GM10847 (cell line): ENCODE results near the gene ZNF521.

Experiments used
- POLR2A ChIP-seq: IDR thresholded peaks from 2 replicates; pipeline ENCODE4 v1.6.1; 2011; ENCODE audit not compliant: insufficient read length; ENCODE audit errors: extremely low read depth

ZNF521 gene

GRCh38 chr18:25189391-25190185, 162.4 kb downstream of the ZNF521 start:
- no peak for TF ChIP-seq POLR2A

GRCh38 chr18:25187521-25188192, 164.3 kb downstream of the ZNF521 start:
- no peak for TF ChIP-seq POLR2A

- TF ChIP-seq POLR2A, result no peak
Observed at GRCh38 chr18:25186871-25187270, 165.1 kb downstream of the ZNF521 start.

GRCh38 chr18:25181993-25182392, 170.0 kb downstream of the ZNF521 start:
- TF ChIP-seq POLR2A, result no peak

GRCh38 chr18:25181581-25181980, 170.4 kb downstream of the ZNF521 start:
- TF ChIP-seq POLR2A, result no peak

GRCh38 chr18:25180973-25181548, 170.9 kb downstream of the ZNF521 start:
- TF ChIP-seq POLR2A, result no peak

- TF ChIP-seq POLR2A, result no peak
Observed at GRCh38 chr18:25177631-25178030, 174.3 kb downstream of the ZNF521 start.

- no peak for TF ChIP-seq POLR2A
Observed at GRCh38 chr18:25176518-25177042, 175.4 kb downstream of the ZNF521 start.

- TF ChIP-seq POLR2A, result no peak
Observed at GRCh38 chr18:25175558-25176517, 176.1 kb downstream of the ZNF521 start.

GRCh38 chr18:25174324-25174723, 177.6 kb downstream of the ZNF521 start:
- TF ChIP-seq POLR2A, result no peak

- no peak for TF ChIP-seq POLR2A
Observed at GRCh38 chr18:25171334-25171733, 180.6 kb downstream of the ZNF521 start.

- TF ChIP-seq POLR2A, result no peak
Observed at GRCh38 chr18:25170402-25170801, 181.6 kb downstream of the ZNF521 start.

- no peak for TF ChIP-seq POLR2A
Observed at GRCh38 chr18:25169701-25170100, 182.3 kb downstream of the ZNF521 start.

- no peak for TF ChIP-seq POLR2A
Observed at GRCh38 chr18:25167612-25168410, 184.2 kb downstream of the ZNF521 start.
